SK-N-SH (cell line): Measurements from ENCODE around the gene TP63. TPM values are rescaled to one million over a fixed set of nuclear protein-coding genes. Genes with fewer than 3 reads are reported as not detected.

Source experiments
- CTCF ChIA-PET: fragments of 300-600, 350-600 bp; formaldehyde crosslinking; extraction: SDS; loops from one replicate; lab custom pipeline; 2021; lab: Yijun Ruan, JAX
- POLR2A ChIA-PET: fragments of 350-600 bp; sonication (Branson Sonifier 250); formaldehyde crosslinking; extraction: SDS; loops from one replicate; lab custom pipeline; 2020; ENCODE audit warnings: antibody characterized with exemption, inconsistent platforms; lab: Yijun Ruan, JAX
- DNase-seq: peaks from one replicate; pipeline ENCODE4 v3.0.0; 2012
- H2AFZ ChIP-seq: fragments of 200-600 bp; sonication (generic); 2 replicates; pipeline ENCODE4 v1.8.1; 2016; ENCODE audit warnings: antibody characterized with exemption, mild to moderate bottlenecking, low read depth
- H3F3A ChIP-seq: fragments of 200-600 bp; sonication (generic); replicated peaks from 2 replicates; pipeline ENCODE3; 2016; ENCODE audit warnings: antibody characterized with exemption, mild to moderate bottlenecking; ENCODE audit not compliant: insufficient read depth
- H3K27ac ChIP-seq, 2 experiments: fragments of 200-500 bp in 1 of 2; fragments of 200-600 bp in 1 of 2; sonication (Bioruptor generic) in 1 of 2; sonication (generic), shearing (Covaris generic) in 1 of 2; 2 replicates each; pipeline versions ENCODE4 v1.5.1 to v1.6.1; 2014 to 2016; ENCODE audit warnings: low read depth in 2 of 2, inconsistent platforms in 1 of 2, low read length in 1 of 2, mild to moderate bottlenecking in 1 of 2, mixed read lengths in 1 of 2
- H3K27me3 ChIP-seq: fragments of 200-600 bp; sonication (generic), shearing (Covaris generic); 2 replicates; pipeline ENCODE4 v1.6.1; 2016; ENCODE audit warnings: mixed run types; ENCODE audit not compliant: insufficient read depth
- H3K36me3 ChIP-seq, 2 experiments: fragments of 200-500 bp in 1 of 2; fragments of 200-600 bp in 1 of 2; sonication (Bioruptor generic) in 1 of 2; sonication (generic) in 1 of 2; replicated peaks in 1 of 2; 2 replicates each; pipeline versions ENCODE3 to v1.5.1; 2014 to 2016; ENCODE audit warnings: low read length in 1 of 2, mild to moderate bottlenecking in 1 of 2; ENCODE audit not compliant: insufficient read depth in 2 of 2, control insufficient read depth in 1 of 2
- H3K4me1 ChIP-seq, 2 experiments: fragments of 200-500 bp in 1 of 2; fragments of 200-600 bp in 1 of 2; sonication (Bioruptor generic) in 1 of 2; sonication (generic), shearing (Covaris generic) in 1 of 2; 2 replicates each; pipeline versions ENCODE4 v1.5.1 to v1.6.1; 2014 to 2016; ENCODE audit warnings: low read depth in 1 of 2, low read length in 1 of 2, mixed run types in 1 of 2; ENCODE audit not compliant: insufficient read depth in 2 of 2, control insufficient read depth in 1 of 2
- H3K4me2 ChIP-seq: fragments of 200-600 bp; sonication (generic), shearing (Covaris generic); 2 replicates; pipeline ENCODE4 v1.6.1; 2017; ENCODE audit warnings: mixed run types
- H3K4me3 ChIP-seq, 2 experiments: fragments of 200-500 bp in 1 of 2; fragments of 200-600 bp in 1 of 2; sonication (Bioruptor generic) in 1 of 2; sonication (generic), shearing (Covaris generic) in 1 of 2; 2 replicates each; pipeline versions ENCODE4 v1.5.1 to v1.8.1; 2014 to 2016; ENCODE audit warnings: low read depth in 2 of 2, inconsistent platforms in 1 of 2, low read length in 1 of 2, mild to moderate bottlenecking in 1 of 2, mixed read lengths in 1 of 2, moderate library complexity in 1 of 2
- H3K79me2 ChIP-seq: fragments of 200-600 bp; sonication (generic); 2 replicates; pipeline ENCODE4 v1.8.1; 2017; ENCODE audit warnings: mild to moderate bottlenecking; ENCODE audit not compliant: insufficient read depth
- H3K9ac ChIP-seq: fragments of 200-600 bp; sonication (generic); 2 replicates; pipeline ENCODE4 v1.6.1; 2017; ENCODE audit warnings: mixed run types
- H3K9me2 ChIP-seq: fragments of 200-600 bp; sonication (generic); 2 replicates; pipeline ENCODE4 v1.6.1; 2017; ENCODE audit warnings: mixed run types
- H3K9me3 ChIP-seq: fragments of 200-600 bp; sonication (generic); 2 replicates; pipeline ENCODE4 v1.6.1; 2017; ENCODE audit warnings: mixed run types, mild to moderate bottlenecking, moderate library complexity
- H4K20me1 ChIP-seq: fragments of 200-600 bp; sonication (generic); 2 replicates; pipeline ENCODE4 v1.6.1; 2017; ENCODE audit warnings: mild to moderate bottlenecking, mixed run types; ENCODE audit not compliant: insufficient read depth
- CHD2 ChIP-seq: fragments of 150-350 bp; IDR thresholded peaks from 2 replicates; pipeline ENCODE4 v1.6.1; 2018; ENCODE audit warnings: low read length; ENCODE audit not compliant: partially characterized antibody
- EP300 ChIP-seq, 2 experiments: IDR thresholded peaks; 2 replicates each; pipeline versions ENCODE4 v1.4.0 to v1.6.1; 2012; ENCODE audit warnings: borderline replicate concordance in 1 of 2, low read depth in 1 of 2, low read length in 1 of 2
- EZH2phosphoT487 ChIP-seq: fragments of 200-600 bp; sonication (generic); IDR thresholded peaks from 2 replicates; pipeline ENCODE4 v1.6.1; 2017; ENCODE audit warnings: low read depth, mixed run types, mild to moderate bottlenecking, antibody characterized with exemption, moderate library complexity, borderline replicate concordance
- GABPA ChIP-seq: IDR thresholded peaks from 2 replicates; pipeline ENCODE4 v1.4.0; 2012; ENCODE audit warnings: low read depth, mild to moderate bottlenecking
- MAX ChIP-seq: IDR thresholded peaks from 2 replicates; pipeline ENCODE4 v1.4.0; 2012; ENCODE audit warnings: low read depth
- MEF2A ChIP-seq: IDR thresholded peaks from 2 replicates; pipeline ENCODE4 v1.4.0; 2012; ENCODE audit warnings: low read depth, borderline replicate concordance
- NFIC ChIP-seq: IDR thresholded peaks from 2 replicates; pipeline ENCODE4 v1.4.0; 2012; ENCODE audit warnings: borderline replicate concordance
- NRF1 ChIP-seq: IDR thresholded peaks from 2 replicates; pipeline ENCODE4 v1.6.1; 2012; ENCODE audit warnings: low read depth, mild to moderate bottlenecking, low read length
- POLR2AphosphoS5 ChIP-seq: IDR thresholded peaks from 2 replicates; pipeline ENCODE4 v1.6.1; 2012; ENCODE audit warnings: low read depth, low read length
- RFX5 ChIP-seq: IDR thresholded peaks from 2 replicates; pipeline ENCODE4 v1.6.1; 2012; ENCODE audit warnings: mild to moderate bottlenecking, improper control_type of control experiment, low read length
- RXRA ChIP-seq: IDR thresholded peaks from 2 replicates; pipeline ENCODE4 v1.4.0; 2012; ENCODE audit warnings: low read depth, mild to moderate bottlenecking, borderline replicate concordance
- SIN3A ChIP-seq: IDR thresholded peaks from 2 replicates; pipeline ENCODE4 v1.6.1; 2012; ENCODE audit warnings: low read depth, mild to moderate bottlenecking, low read length, moderate library complexity, borderline replicate concordance
- SMC3 ChIP-seq: IDR thresholded peaks from 2 replicates; pipeline ENCODE4 v1.6.1; 2012; ENCODE audit warnings: low read depth, low read length, improper control_type of control experiment
- TAF1 ChIP-seq: IDR thresholded peaks from 2 replicates; pipeline ENCODE4 v1.6.1; 2012; ENCODE audit warnings: low read depth, mild to moderate bottlenecking, low read length, moderate library complexity, borderline replicate concordance
- YY1 ChIP-seq: IDR thresholded peaks from 2 replicates; pipeline ENCODE4 v1.4.0; 2012; ENCODE audit warnings: low read depth, mild to moderate bottlenecking
- WGBS: methylation state at CpG from one replicate; pipeline ENCODE4 v1.1.6; 2017; ENCODE audit warnings: low lambda C conversion rate; 5-methylcytosine and 5-hydroxymethylcytosine counted together
- polyA plus RNA-seq, 3 experiments: library from polyadenylated mRNA; depleted of rRNA; stranded (reverse); fragments of >200 nt; gene quantifications; 2 replicates each; pipeline ENCODE4 v1.2.3, GENCODE V29; 2012
- TF ChIP-seq, protein P1 (sequence below): IDR thresholded peaks from 2 replicates; pipeline ENCODE4 v1.4.0; 2012; ENCODE audit warnings: low read depth, borderline replicate concordance
- TF ChIP-seq, protein P2 (sequence below): IDR thresholded peaks from 2 replicates; pipeline ENCODE4; 2012
- TF ChIP-seq, protein P3 (sequence below): IDR thresholded peaks from 2 replicates; pipeline ENCODE4 v1.4.0; 2012; ENCODE audit warnings: low read depth, borderline replicate concordance
- TF ChIP-seq, protein P4 (sequence below): fragments of 200-600 bp; sonication (generic); IDR thresholded peaks from 2 replicates; pipeline ENCODE4 v1.6.1; 2017; ENCODE audit warnings: antibody characterized with exemption, mild to moderate bottlenecking, moderate library complexity

The TP63 gene
- polyA plus RNA-seq, 1 of the 3 experiments (the other 2 are of a cell fraction), result not detected

DNA sequence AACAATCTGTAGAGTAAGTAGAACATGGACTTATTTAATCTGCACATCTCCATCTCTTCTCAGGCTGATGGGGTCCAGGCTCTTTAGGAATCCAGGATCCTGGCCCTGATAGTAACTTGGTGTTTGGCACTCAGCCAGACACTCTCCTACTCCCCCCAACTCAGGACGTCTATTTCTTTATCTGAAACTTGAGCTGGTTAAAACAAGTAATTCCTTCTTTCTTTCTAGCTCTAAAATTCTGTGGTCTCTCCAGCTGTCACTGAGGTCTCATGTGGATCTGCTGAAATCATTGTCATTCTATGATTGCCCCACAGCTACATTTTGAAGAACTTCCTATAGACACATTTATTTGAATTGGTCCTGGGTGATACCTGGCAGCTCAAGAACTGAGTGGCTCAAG, 59.0 kb downstream of the TP63 start:
- Histone ChIP-seq H3K9ac (no peak overlapping the region), H3K4me2 (no peak overlapping the region), H3F3A (peaks cover 11% of the 10 kb centered on the region), H2AFZ (no peak overlapping the region), H3K9me2 (no peaks in the 10 kb centered on the region), H3K4me1 (peaks cover 0 to 5% of the 10 kb centered on the region in 2 experiments; a peak in 1 of 4 replicates), H3K4me3 (no peak overlapping the region), H3K27me3 (no peaks in the 10 kb centered on the region), H4K20me1 (no peaks in the 10 kb centered on the region), H3K9me3 (no peaks in the 10 kb centered on the region), H3K27ac (no peak overlapping the region), H3K36me3 (no peaks in the 10 kb centered on the region), H3K79me2 (no peaks in the 10 kb centered on the region)
- 0% methylated on average over 1 of the region's 1 CpG for WGBS
- DNase-seq, result no peak
- TF ChIP-seq SIN3A (no peak), MEF2A (no peak)
- TF ChIP-seq, protein P1, sequence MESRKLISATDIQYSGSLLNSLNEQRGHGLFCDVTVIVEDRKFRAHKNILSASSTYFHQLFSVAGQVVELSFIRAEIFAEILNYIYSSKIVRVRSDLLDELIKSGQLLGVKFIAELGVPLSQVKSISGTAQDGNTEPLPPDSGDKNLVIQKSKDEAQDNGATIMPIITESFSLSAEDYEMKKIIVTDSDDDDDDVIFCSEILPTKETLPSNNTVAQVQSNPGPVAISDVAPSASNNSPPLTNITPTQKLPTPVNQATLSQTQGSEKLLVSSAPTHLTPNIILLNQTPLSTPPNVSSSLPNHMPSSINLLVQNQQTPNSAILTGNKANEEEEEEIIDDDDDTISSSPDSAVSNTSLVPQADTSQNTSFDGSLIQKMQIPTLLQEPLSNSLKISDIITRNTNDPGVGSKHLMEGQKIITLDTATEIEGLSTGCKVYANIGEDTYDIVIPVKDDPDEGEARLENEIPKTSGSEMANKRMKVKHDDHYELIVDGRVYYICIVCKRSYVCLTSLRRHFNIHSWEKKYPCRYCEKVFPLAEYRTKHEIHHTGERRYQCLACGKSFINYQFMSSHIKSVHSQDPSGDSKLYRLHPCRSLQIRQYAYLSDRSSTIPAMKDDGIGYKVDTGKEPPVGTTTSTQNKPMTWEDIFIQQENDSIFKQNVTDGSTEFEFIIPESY, result no peak
- ChIA-PET POLR2A (no interaction called here), CTCF (no interaction called here)

DNA sequence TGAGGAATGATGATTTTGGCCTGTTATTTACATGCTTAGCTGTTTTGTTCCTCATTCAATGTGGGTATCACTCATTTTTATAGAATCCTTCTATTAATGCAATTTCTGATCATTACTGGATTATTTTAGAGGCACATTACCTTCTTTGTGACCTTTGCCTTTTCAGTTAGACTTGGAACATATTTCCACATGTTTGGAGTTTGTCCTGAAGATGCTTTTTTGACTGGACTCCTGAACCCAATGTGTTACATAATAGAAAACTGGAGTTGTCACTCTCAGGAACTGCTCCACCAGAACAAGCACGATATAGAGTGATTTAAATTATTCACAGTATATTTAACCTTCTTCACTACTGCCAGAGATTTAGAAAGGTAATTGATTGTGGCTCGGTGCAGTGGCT, 59.5 kb downstream of the TP63 start:
- POLR2A ChIA-PET, result no interaction called here
- 6% methylated on average over 2 of the region's 2 CpGs for WGBS

More for the DNA sequence above, 59.5 kb downstream of the TP63 start:
- no peak for DNase-seq
- H3K9me3 ChIP-seq, result no peaks in the 10 kb centered on the region
- peaks cover 0 to 5% of the 10 kb centered on the region in 2 experiments; a peak in 1 of 4 replicates for H3K4me1 ChIP-seq
- CTCF ChIA-PET, result no interaction called here
- H2AFZ ChIP-seq, result no peak overlapping the region
- H3K27ac ChIP-seq, result no peak overlapping the region
- H3K79me2 ChIP-seq, result no peaks in the 10 kb centered on the region
- H3K9me2 ChIP-seq, result no peaks in the 10 kb centered on the region
- H3K27me3 ChIP-seq, result no peaks in the 10 kb centered on the region; the same call in 1 of the 2 replicates
- no peak overlapping the region for H3K4me2 ChIP-seq
- H4K20me1 ChIP-seq, result no peaks in the 10 kb centered on the region
- H3K4me3 ChIP-seq, result no peak overlapping the region
- H3K9ac ChIP-seq, result no peak overlapping the region
- H3K36me3 ChIP-seq, result no peaks in the 10 kb centered on the region
- no peak for TF ChIP-seq RFX5
- TF ChIP-seq, protein P1, result no peak
- no peak for TF ChIP-seq EP300 (IDR thresholded peaks at IDR 0.05; ENCODE audit: borderline replicate concordance in 1 of 2, low read depth in 1 of 2, low read length in 1 of 2)
- TF ChIP-seq, protein P2, sequence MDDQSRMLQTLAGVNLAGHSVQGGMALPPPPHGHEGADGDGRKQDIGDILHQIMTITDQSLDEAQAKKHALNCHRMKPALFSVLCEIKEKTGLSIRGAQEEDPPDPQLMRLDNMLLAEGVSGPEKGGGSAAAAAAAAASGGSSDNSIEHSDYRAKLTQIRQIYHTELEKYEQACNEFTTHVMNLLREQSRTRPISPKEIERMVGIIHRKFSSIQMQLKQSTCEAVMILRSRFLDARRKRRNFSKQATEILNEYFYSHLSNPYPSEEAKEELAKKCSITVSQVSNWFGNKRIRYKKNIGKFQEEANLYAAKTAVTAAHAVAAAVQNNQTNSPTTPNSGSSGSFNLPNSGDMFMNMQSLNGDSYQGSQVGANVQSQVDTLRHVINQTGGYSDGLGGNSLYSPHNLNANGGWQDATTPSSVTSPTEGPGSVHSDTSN, result no peak
- TF ChIP-seq, protein P3, sequence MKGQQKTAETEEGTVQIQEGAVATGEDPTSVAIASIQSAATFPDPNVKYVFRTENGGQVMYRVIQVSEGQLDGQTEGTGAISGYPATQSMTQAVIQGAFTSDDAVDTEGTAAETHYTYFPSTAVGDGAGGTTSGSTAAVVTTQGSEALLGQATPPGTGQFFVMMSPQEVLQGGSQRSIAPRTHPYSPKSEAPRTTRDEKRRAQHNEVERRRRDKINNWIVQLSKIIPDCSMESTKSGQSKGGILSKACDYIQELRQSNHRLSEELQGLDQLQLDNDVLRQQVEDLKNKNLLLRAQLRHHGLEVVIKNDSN, result no peak
- TF ChIP-seq, protein P4, sequence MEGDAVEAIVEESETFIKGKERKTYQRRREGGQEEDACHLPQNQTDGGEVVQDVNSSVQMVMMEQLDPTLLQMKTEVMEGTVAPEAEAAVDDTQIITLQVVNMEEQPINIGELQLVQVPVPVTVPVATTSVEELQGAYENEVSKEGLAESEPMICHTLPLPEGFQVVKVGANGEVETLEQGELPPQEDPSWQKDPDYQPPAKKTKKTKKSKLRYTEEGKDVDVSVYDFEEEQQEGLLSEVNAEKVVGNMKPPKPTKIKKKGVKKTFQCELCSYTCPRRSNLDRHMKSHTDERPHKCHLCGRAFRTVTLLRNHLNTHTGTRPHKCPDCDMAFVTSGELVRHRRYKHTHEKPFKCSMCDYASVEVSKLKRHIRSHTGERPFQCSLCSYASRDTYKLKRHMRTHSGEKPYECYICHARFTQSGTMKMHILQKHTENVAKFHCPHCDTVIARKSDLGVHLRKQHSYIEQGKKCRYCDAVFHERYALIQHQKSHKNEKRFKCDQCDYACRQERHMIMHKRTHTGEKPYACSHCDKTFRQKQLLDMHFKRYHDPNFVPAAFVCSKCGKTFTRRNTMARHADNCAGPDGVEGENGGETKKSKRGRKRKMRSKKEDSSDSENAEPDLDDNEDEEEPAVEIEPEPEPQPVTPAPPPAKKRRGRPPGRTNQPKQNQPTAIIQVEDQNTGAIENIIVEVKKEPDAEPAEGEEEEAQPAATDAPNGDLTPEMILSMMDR, result no peak
- TF ChIP-seq TAF1, result no peak
- no peak for TF ChIP-seq RXRA
- no peak for TF ChIP-seq NRF1
- TF ChIP-seq GABPA, result no peak
- TF ChIP-seq NFIC, result no peak
- no peak for TF ChIP-seq YY1
- no peak for TF ChIP-seq MAX
- TF ChIP-seq SMC3, result no peak
- no peak for TF ChIP-seq EZH2phosphoT487
- no peak for TF ChIP-seq SIN3A
- TF ChIP-seq CHD2, result no peak
- TF ChIP-seq POLR2AphosphoS5, result no peak
- peaks cover 7% of the 10 kb centered on the region for H3F3A ChIP-seq
